RWPE2 (cell line): ENCODE results near the gene PSG1.
A peak's percentile ranks its signal among the peaks of the same experiment; 100 is the strongest.
"Not testable (repeated sequence)": the region's sequence is repeated elsewhere in the genome, so short reads cannot be mapped to it uniquely, and the experiment has no call there.

ENCODE experiments used
- ATAC-seq: fragments of 200-7000 bp; cut with Tn5 transposase; 3 replicates; pipeline ENCODE4 v1.9.1; 2021; ENCODE audit warnings: low read depth
- DNase-seq: peaks from one replicate; pipeline ENCODE4 v3.0.0-alpha.2; 2020; ENCODE audit warnings: low spot score
- H3K27ac ChIP-seq: fragments of 450-650 bp; 2 replicates; pipeline ENCODE4 v1.5.1; 2017; ENCODE audit warnings: mild to moderate bottlenecking; ENCODE audit not compliant: poor library complexity, severe bottlenecking
- H3K27me3 ChIP-seq: fragments of 250-450 bp; sonication (Bioruptor Pico); 2 replicates; pipeline ENCODE4 v1.5.1; 2021; ENCODE audit warnings: mild to moderate bottlenecking, moderate library complexity; ENCODE audit not compliant: insufficient read depth, poor library complexity, severe bottlenecking
- H3K36me3 ChIP-seq: fragments of 250-450 bp; sonication (Bioruptor Pico); 2 replicates; pipeline ENCODE4 v1.5.1; 2020; ENCODE audit warnings: low read depth, mild to moderate bottlenecking, moderate library complexity
- H3K4me1 ChIP-seq: fragments of 250-450 bp; sonication (Bioruptor Pico); 2 replicates; pipeline ENCODE4 v1.5.1; 2021; ENCODE audit warnings: mild to moderate bottlenecking, moderate library complexity; ENCODE audit not compliant: insufficient read depth, poor library complexity, severe bottlenecking
- H3K4me3 ChIP-seq: fragments of 250-450 bp; sonication (Bioruptor Pico); 2 replicates; pipeline ENCODE4 v1.5.1; 2021; ENCODE audit warnings: mild to moderate bottlenecking, moderate library complexity; ENCODE audit not compliant: severe bottlenecking
- H3K9me3 ChIP-seq: fragments of 250-450 bp; sonication (Bioruptor Pico); 2 replicates; pipeline ENCODE4 v1.5.1; 2021; ENCODE audit warnings: mild to moderate bottlenecking, moderate library complexity; ENCODE audit not compliant: severe bottlenecking
- CTCF ChIP-seq: fragments of 450-650 bp; IDR thresholded peaks from one replicate; pipeline ENCODE4 v1.5.1; 2017; ENCODE audit warnings: mild to moderate bottlenecking, moderate library complexity; ENCODE audit not compliant: poor library complexity, severe bottlenecking

Gene PSG1

DNA sequence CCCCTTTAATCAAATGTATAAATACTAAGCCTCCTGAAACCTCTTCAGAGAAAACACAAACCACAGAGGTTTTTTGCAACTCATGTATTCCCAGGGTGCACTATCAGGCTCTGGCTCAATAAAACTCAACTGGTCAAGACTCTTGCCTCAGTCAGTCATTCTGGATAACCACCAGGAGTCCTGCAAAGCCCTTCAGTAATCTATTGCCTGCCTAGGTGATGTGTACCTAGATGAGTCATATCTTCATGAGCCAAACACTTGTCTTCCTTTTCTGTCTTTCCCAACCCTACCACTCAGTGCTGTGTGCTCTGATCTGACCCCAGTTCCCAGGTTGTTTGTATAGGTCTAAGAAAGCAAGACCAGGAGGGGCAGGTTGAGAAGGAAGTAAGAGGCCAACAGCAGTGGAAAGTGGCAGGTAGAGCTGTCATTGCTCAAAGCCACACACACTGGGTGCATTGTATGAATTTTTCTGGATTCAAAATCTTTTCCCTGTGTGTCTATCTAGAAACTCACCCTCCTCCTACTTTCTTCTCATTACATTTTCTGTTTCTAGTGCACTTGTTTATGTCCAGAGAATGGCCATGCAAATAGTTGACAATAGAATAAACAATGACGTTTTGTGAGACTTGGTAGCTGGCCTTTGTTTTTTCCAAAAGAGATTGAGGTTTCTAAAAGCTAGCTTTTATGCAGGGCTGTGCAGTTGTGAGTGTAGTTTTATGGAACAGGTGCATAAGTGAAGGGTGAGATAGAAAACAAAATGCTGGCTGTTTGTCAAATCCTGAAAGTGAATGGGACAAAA, 48.1 kb downstream of the PSG1 start:
- Histone ChIP-seq H3K27ac (peak overlapping the region; percentile 89), H3K27me3 (no peaks in the 10 kb centered on the region), H3K9me3 (no peaks in the 10 kb centered on the region), H3K4me1 (peaks cover 27% of the 10 kb centered on the region), H3K36me3 (no peaks in the 10 kb centered on the region), H3K4me3 (no peak overlapping the region)
- TF ChIP-seq CTCF, result peak; percentile 51
- ATAC-seq (peak; percentile 53; the same call in 1 of the 3 replicates), DNase-seq (no peak)

- H3K9me3 ChIP-seq, DNase-seq, H3K27me3 ChIP-seq, ATAC-seq, H3K36me3 ChIP-seq, H3K27ac ChIP-seq, H3K4me3 ChIP-seq: not testable (repeated sequence)
- H3K4me1 ChIP-seq, result peaks cover 19% of the 10 kb centered on the region
Observed at GRCh38 chr19:42821306-42821977, 58.1 kb downstream of the PSG1 start.

- not testable (repeated sequence) for H3K27me3 ChIP-seq, H3K9me3 ChIP-seq, H3K36me3 ChIP-seq, DNase-seq, H3K4me3 ChIP-seq
- Histone ChIP-seq H3K4me1 (peaks cover 19% of the 10 kb centered on the region), H3K27ac (peak overlapping the region; percentile 84)
- ATAC-seq, result peak; percentile 90
Observed at GRCh38 chr19:42819960-42820650, 59.4 kb downstream of the PSG1 start.

GRCh38 chr19:42816894-42817293, 62.6 kb downstream of the PSG1 start:
- DNase-seq (no peak), ATAC-seq (no peak)
- peaks cover 19% of the 10 kb centered on the region for H3K4me1 ChIP-seq
- H3K9me3 ChIP-seq, result no peaks in the 10 kb centered on the region
- no peaks in the 10 kb centered on the region for H3K36me3 ChIP-seq
- H3K4me3 ChIP-seq, result no peak overlapping the region
- H3K27ac ChIP-seq, result no peak overlapping the region
- no peak for TF ChIP-seq CTCF
- no peaks in the 10 kb centered on the region for H3K27me3 ChIP-seq
